Keratinocyte (primary cell): ENCODE data around the gene FAM3C. TPM values are rescaled to one million over a fixed set of nuclear protein-coding genes. Genes with fewer than 3 reads are reported as not detected.

Experiments used
- DNase-seq: peaks from one replicate; pipeline ENCODE4 v3.0.0-alpha.2; 2011; ENCODE audit warnings: low read depth, missing footprints, low spot score
- FAIRE-seq: peaks from 2 replicates; lab custom pipeline; 2011; peaks lifted over from hg19 to GRCh38; lab: Jason Lieb, UNC
- H2AFZ ChIP-seq: 2 replicates; pipeline ENCODE4 v1.6.0; 2012; ENCODE audit warnings: low read length, control low read depth, inconsistent platforms; ENCODE audit not compliant: control insufficient read depth
- H3K27ac ChIP-seq: 2 replicates; pipeline ENCODE4 v1.5.1; 2011; ENCODE audit warnings: low read length; ENCODE audit not compliant: control insufficient read depth, insufficient read depth
- H3K27me3 ChIP-seq: 3 replicates; pipeline ENCODE4 v1.6.0; 2011; ENCODE audit warnings: low read length; ENCODE audit not compliant: control insufficient read depth, insufficient read depth; ENCODE audit errors: extremely low read depth
- H3K36me3 ChIP-seq, 2 experiments: 2 replicates in 1 of 2; 3 replicates in 1 of 2; pipeline ENCODE4 v1.5.1; 2011; ENCODE audit warnings: low read length in 2 of 2, mild to moderate bottlenecking in 1 of 2; ENCODE audit not compliant: control insufficient read depth in 2 of 2, insufficient read depth in 2 of 2; ENCODE audit errors: extremely low read depth in 1 of 2
- H3K4me1 ChIP-seq: 3 replicates; pipeline ENCODE4 v1.5.1; 2011; ENCODE audit warnings: low read length; ENCODE audit not compliant: control insufficient read depth, insufficient read depth; ENCODE audit errors: extremely low read depth
- H3K4me2 ChIP-seq: 3 replicates; pipeline ENCODE4 v1.6.0; 2011; ENCODE audit warnings: low read depth, low read length; ENCODE audit not compliant: control insufficient read depth, insufficient read depth; ENCODE audit errors: extremely low read depth
- H3K4me3 ChIP-seq, 3 experiments: fragments of 200-600 bp in 1 of 3; sonication (generic) in 1 of 3; 2 replicates in 2 of 3; 3 replicates in 1 of 3; pipeline ENCODE4 v1.5.1; 2011 to 2016; ENCODE audit warnings: low read length in 3 of 3, mild to moderate bottlenecking in 3 of 3, control low read depth in 2 of 3, inconsistent platforms in 1 of 3, low read depth in 1 of 3, mixed read lengths in 1 of 3, mixed run types in 1 of 3, moderate library complexity in 1 of 3; ENCODE audit not compliant: control insufficient read depth in 2 of 3, insufficient read depth in 2 of 3; ENCODE audit errors: extremely low read depth in 1 of 3
- H3K79me2 ChIP-seq: 2 replicates; pipeline ENCODE4 v1.6.0; 2012; ENCODE audit warnings: low read length; ENCODE audit not compliant: control insufficient read depth, insufficient read depth
- H3K9ac ChIP-seq: 3 replicates; pipeline ENCODE4 v1.6.0; 2011; ENCODE audit warnings: low read length; ENCODE audit not compliant: control insufficient read depth, insufficient read depth; ENCODE audit errors: extremely low read depth
- H3K9me1 ChIP-seq: 3 replicates; pipeline ENCODE4 v1.6.0; 2011; ENCODE audit warnings: low read length; ENCODE audit not compliant: control insufficient read depth, insufficient read depth; ENCODE audit errors: extremely low read depth
- H3K9me3 ChIP-seq: 2 replicates; pipeline ENCODE4 v1.5.1; 2012; ENCODE audit warnings: low read depth, low read length; ENCODE audit not compliant: control insufficient read depth
- H4K20me1 ChIP-seq: 3 replicates; pipeline ENCODE4 v1.6.0; 2011; ENCODE audit warnings: low read length; ENCODE audit not compliant: control insufficient read depth, insufficient read depth; ENCODE audit errors: extremely low read depth
- EZH2 ChIP-seq: IDR thresholded peaks from one replicate; pipeline ENCODE4 v1.6.1; 2012; ENCODE audit warnings: inconsistent platforms, mild to moderate bottlenecking, low read length, moderate library complexity
- dilution Hi-C: fragments of 300-500 bp; cut with MboI; formaldehyde crosslinking; loops from one replicate; pipeline ENCODE4 v1.7.0; 2020; ENCODE audit warnings: low sequenced_read_pairs; ENCODE audit not compliant: extremely low pct_ligation_motif_present
- polyA plus RNA-seq, 5 experiments: library from polyadenylated mRNA; depleted of rRNA in 3 of 5; stranded (reverse) in 3 of 5; stranded (forward) in 1 of 5; unstranded in 1 of 5; fragments of >200 nt; gene quantifications; 1 replicate in 1 of 5; 2 replicates in 3 of 5; 3 replicates in 1 of 5; pipeline versions ENCODE4 v1.2.1 to v1.2.3, GENCODE V29; 2011 to 2012; ENCODE audit warnings: missing spikeins in 2 of 5, low read depth in 1 of 5, low replicate concordance in 1 of 5
- TF ChIP-seq, protein P1 (sequence below), 3 experiments: IDR thresholded peaks in 1 of 3; conservative IDR thresholded peaks in 1 of 3; optimal IDR thresholded peaks in 1 of 3; 2 replicates in 2 of 3; 3 replicates in 1 of 3; pipeline versions ENCODE3 to v1.5.1; 2011; ENCODE audit warnings: low read length in 3 of 3, mild to moderate bottlenecking in 3 of 3, moderate library complexity in 2 of 3, control low read depth in 1 of 3, inconsistent platforms in 1 of 3; ENCODE audit not compliant: insufficient read depth in 2 of 3; ENCODE audit errors: extremely low read depth in 1 of 3

Gene FAM3C
- polyA plus RNA-seq, 1 donor (not counting 4 experiments of a cell fraction or from before 2014, with no cell fraction given) = 93.5 TPM

DNA sequence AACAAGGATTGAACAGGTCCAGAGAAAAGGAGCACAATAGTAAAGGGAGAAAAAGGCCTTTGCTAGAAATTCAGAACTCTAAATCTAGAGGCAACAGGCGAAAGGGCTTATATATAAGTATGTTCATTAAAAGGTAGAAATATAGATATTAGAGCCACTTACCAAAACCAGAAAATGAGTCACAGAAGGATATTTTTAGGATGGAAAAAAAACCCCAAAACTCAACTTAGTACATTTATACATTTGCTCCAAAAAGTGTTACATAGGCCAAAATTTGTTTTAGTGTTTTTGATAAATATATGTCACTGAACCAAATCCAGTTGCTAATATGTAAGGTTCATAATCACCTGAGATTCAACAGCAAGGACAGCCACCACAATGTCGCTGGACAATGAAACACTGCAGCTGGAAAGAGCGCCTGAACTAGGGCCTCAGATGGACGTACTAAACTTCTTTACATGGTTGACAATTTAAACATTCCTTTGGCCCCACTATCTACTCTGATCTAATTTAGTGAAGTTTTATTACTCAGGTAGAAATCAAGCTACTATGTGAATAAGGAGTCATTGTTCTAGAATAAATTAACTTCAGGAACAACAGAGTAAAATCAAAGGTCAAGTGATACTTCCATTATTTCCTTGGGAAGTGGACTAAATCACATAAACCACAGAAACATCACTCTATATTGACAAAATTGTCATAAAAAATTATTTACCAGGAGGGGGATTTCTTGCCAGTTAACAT lies 10.9 kb downstream of the FAM3C start:
- TF ChIP-seq, protein P1, sequence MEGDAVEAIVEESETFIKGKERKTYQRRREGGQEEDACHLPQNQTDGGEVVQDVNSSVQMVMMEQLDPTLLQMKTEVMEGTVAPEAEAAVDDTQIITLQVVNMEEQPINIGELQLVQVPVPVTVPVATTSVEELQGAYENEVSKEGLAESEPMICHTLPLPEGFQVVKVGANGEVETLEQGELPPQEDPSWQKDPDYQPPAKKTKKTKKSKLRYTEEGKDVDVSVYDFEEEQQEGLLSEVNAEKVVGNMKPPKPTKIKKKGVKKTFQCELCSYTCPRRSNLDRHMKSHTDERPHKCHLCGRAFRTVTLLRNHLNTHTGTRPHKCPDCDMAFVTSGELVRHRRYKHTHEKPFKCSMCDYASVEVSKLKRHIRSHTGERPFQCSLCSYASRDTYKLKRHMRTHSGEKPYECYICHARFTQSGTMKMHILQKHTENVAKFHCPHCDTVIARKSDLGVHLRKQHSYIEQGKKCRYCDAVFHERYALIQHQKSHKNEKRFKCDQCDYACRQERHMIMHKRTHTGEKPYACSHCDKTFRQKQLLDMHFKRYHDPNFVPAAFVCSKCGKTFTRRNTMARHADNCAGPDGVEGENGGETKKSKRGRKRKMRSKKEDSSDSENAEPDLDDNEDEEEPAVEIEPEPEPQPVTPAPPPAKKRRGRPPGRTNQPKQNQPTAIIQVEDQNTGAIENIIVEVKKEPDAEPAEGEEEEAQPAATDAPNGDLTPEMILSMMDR (optimal IDR thresholded peaks at IDR 0.05 in 1 of 3, IDR thresholded peaks at IDR 0.05 in 1 of 3, conservative IDR thresholded peaks at IDR 0.05 in 1 of 3; ENCODE audit: extremely low read depth in 1 of 3, insufficient read depth in 2 of 3, low read length in 3 of 3) = no peak
- TF ChIP-seq EZH2 = no peak
- no peak overlapping the region for H3K27ac ChIP-seq
- H3K9me3 ChIP-seq = no peaks in the 10 kb centered on the region
- H3K4me2 ChIP-seq = no peak overlapping the region
- FAIRE-seq = no peak
- no peak overlapping the region for H2AFZ ChIP-seq
- no peaks in the 10 kb centered on the region for H4K20me1 ChIP-seq
- no peak for DNase-seq
- dilution Hi-C loops = loop anchor here (25.0 kb wide), 1 partner anchor 177 kb away; no protein-coding TSS in a partner anchor
- no peaks in the 10 kb centered on the region for H3K9me1 ChIP-seq
- no peaks in the 10 kb centered on the region for H3K4me1 ChIP-seq
- no peaks in the 10 kb centered on the region for H3K27me3 ChIP-seq
- H3K9ac ChIP-seq = no peak overlapping the region
- H3K36me3 ChIP-seq = peaks cover 0 to 8% of the 10 kb centered on the region in 2 experiments
- H3K4me3 ChIP-seq = no peak overlapping the region
- H3K79me2 ChIP-seq = peaks cover 75% of the 10 kb centered on the region

DNA sequence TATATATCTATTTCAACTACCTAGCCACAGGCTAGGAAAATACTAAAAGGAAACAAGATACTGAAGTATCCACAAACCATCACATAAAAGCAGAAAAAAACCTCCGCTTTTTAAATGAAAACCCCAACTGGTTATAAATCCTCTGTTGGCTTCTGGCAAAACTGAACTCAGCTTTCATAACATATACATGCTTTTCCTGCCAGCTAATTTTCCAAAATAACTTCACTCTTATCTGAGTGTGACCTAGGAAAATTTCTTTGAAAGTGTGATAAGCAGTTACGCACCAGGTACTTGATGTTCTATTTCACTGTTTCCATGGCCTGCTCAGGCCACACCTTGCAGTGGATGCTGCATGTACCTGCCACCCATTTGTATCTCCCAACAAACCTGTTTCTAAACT lies 11.8 kb downstream of the FAM3C start:
- TF ChIP-seq, protein P1 (optimal IDR thresholded peaks at IDR 0.05 in 1 of 3, IDR thresholded peaks at IDR 0.05 in 1 of 3, conservative IDR thresholded peaks at IDR 0.05 in 1 of 3; ENCODE audit: extremely low read depth in 1 of 3, insufficient read depth in 2 of 3, low read length in 3 of 3) = no peak
- TF ChIP-seq EZH2 = no peak
- Histone ChIP-seq H3K4me3 (no peak overlapping the region), H3K36me3 (peaks cover 3 to 12% of the 10 kb centered on the region in 2 experiments), H2AFZ (no peak overlapping the region), H4K20me1 (no peaks in the 10 kb centered on the region), H3K27me3 (no peaks in the 10 kb centered on the region), H3K79me2 (peaks cover 69% of the 10 kb centered on the region), H3K9ac (no peak overlapping the region), H3K9me3 (no peaks in the 10 kb centered on the region), H3K4me1 (no peaks in the 10 kb centered on the region), H3K9me1 (no peaks in the 10 kb centered on the region), H3K4me2 (no peak overlapping the region), H3K27ac (no peak overlapping the region)
- FAIRE-seq (no peak), DNase-seq (no peak)
- dilution Hi-C loops = loop anchor here (25.0 kb wide), 1 partner anchor 178 kb away; no protein-coding TSS in a partner anchor
